Neuronal stem cell (in vitro differentiated cells): Measurements from ENCODE around the gene PROSER2.

Experiments used
- DNase-seq: peaks from one replicate; pipeline ENCODE4 v3.0.0-alpha.2; 2013; ENCODE audit warnings: low spot score
- H2AFZ ChIP-seq: one replicate; pipeline ENCODE4 v1.6.1; 2013; ENCODE audit warnings: mild to moderate bottlenecking, low read length, inconsistent platforms
- H2AK5ac ChIP-seq: 2 replicates; pipeline ENCODE4 v1.6.1; 2013; ENCODE audit warnings: low read depth, mild to moderate bottlenecking, inconsistent platforms, low read length, moderate library complexity, mixed read lengths
- H2BK120ac ChIP-seq: 2 replicates; pipeline ENCODE4 v1.6.1; 2013; ENCODE audit warnings: low read depth, mild to moderate bottlenecking, inconsistent platforms, low read length, moderate library complexity, mixed read lengths
- H2BK12ac ChIP-seq: one replicate; pipeline ENCODE4 v1.6.1; 2013; ENCODE audit warnings: low read length, inconsistent platforms
- H2BK15ac ChIP-seq: 2 replicates; pipeline ENCODE4 v1.6.1; 2013; ENCODE audit warnings: mild to moderate bottlenecking, low read length, inconsistent platforms, mixed read lengths
- H2BK5ac ChIP-seq: one replicate; pipeline ENCODE4 v1.6.1; 2013; ENCODE audit warnings: inconsistent platforms, mild to moderate bottlenecking, low read length, moderate library complexity
- H3K14ac ChIP-seq: one replicate; pipeline ENCODE4 v1.6.1; 2013; ENCODE audit warnings: low read length, inconsistent platforms
- H3K18ac ChIP-seq: 2 replicates; pipeline ENCODE4 v1.6.1; 2013; ENCODE audit warnings: low read length, inconsistent platforms
- H3K23ac ChIP-seq: 2 replicates; pipeline ENCODE4 v1.6.1; 2013; ENCODE audit warnings: low read depth, mild to moderate bottlenecking, mixed read lengths, low read length, inconsistent platforms; ENCODE audit not compliant: poor library complexity
- H3K27ac ChIP-seq: replicated peaks from 3 replicates; pipeline ENCODE4 v1.5.1; 2013; ENCODE audit warnings: low read length, inconsistent platforms
- H3K27me3 ChIP-seq, 3 experiments: 2 replicates each; pipeline ENCODE4 v1.6.1; 2013; ENCODE audit warnings: low read length in 3 of 3, mild to moderate bottlenecking in 2 of 3, inconsistent platforms in 1 of 3, low read depth in 1 of 3, mixed read lengths in 1 of 3, moderate library complexity in 1 of 3; ENCODE audit not compliant: control insufficient read depth in 3 of 3, insufficient read depth in 3 of 3
- H3K36me3 ChIP-seq, 2 donors: replicated peaks in 1 of 2; 2 replicates each; pipeline ENCODE4 v1.6.1; 2013; ENCODE audit warnings: low read length in 2 of 2; ENCODE audit not compliant: control insufficient read depth in 2 of 2, insufficient read depth in 2 of 2
- H3K4ac ChIP-seq: 2 replicates; pipeline ENCODE4 v1.6.1; 2013; ENCODE audit warnings: inconsistent platforms, mild to moderate bottlenecking, low read length, moderate library complexity
- H3K4me1 ChIP-seq, 2 donors: 1 replicate in 1 of 2; 2 replicates in 1 of 2; pipeline ENCODE4 v1.6.1; 2013; ENCODE audit warnings: low read length in 2 of 2, low read depth in 1 of 2; ENCODE audit not compliant: control insufficient read depth in 2 of 2, insufficient read depth in 1 of 2
- H3K4me2 ChIP-seq: one replicate; pipeline ENCODE4 v1.6.1; 2013; ENCODE audit warnings: mild to moderate bottlenecking, low read length, inconsistent platforms; ENCODE audit not compliant: insufficient read depth, poor library complexity, severe bottlenecking
- H3K4me3 ChIP-seq, 2 donors: 2 replicates each; pipeline ENCODE4 v1.5.1; 2013; ENCODE audit warnings: low read length in 2 of 2, mild to moderate bottlenecking in 2 of 2, inconsistent platforms in 1 of 2, moderate library complexity in 1 of 2
- H3K79me1 ChIP-seq: one replicate; pipeline ENCODE4 v1.6.1; 2013; ENCODE audit warnings: low read depth, mild to moderate bottlenecking, inconsistent platforms, low read length, moderate library complexity
- H3K9ac ChIP-seq: one replicate; pipeline ENCODE4 v1.6.1; 2013; ENCODE audit warnings: mild to moderate bottlenecking, low read depth, low read length, inconsistent platforms; ENCODE audit not compliant: poor library complexity
- H3K9me3 ChIP-seq, 2 donors: replicated peaks in 1 of 2; 2 replicates each; pipeline versions ENCODE3 to v1.6.1; 2013; ENCODE audit warnings: low read length in 2 of 2, mild to moderate bottlenecking in 2 of 2, inconsistent platforms in 1 of 2, low read depth in 1 of 2, mixed read lengths in 1 of 2, moderate library complexity in 1 of 2; ENCODE audit not compliant: control insufficient read depth in 2 of 2, insufficient read depth in 1 of 2
- H4K8ac ChIP-seq: one replicate; pipeline ENCODE4 v1.6.1; 2013; ENCODE audit warnings: low read depth, mild to moderate bottlenecking, inconsistent platforms, low read length, moderate library complexity
- H4K91ac ChIP-seq: one replicate; pipeline ENCODE4 v1.6.1; 2013; ENCODE audit warnings: low read length, low read depth, mild to moderate bottlenecking, inconsistent platforms; ENCODE audit not compliant: poor library complexity
- WGBS, 2 donors: extraction: QIAGEN DNeasy Blood & Tissue Kit; methylation state at CpG; one replicate each; pipeline ENCODE4 v1.1.7; 2013; ENCODE audit warnings: missing lambda C conversion rate in 2 of 2, mixed read lengths in 1 of 2; ENCODE audit not compliant: insufficient read length in 2 of 2, insufficient replicate concordance in 1 of 2; ENCODE audit errors: extremely low coverage in 2 of 2; 5-methylcytosine and 5-hydroxymethylcytosine counted together

Gene PROSER2

GRCh38 chr10:11906714-11907113, 83.6 kb downstream of the PROSER2 start:
- no peak overlapping the region for H2BK5ac ChIP-seq
- H2AFZ ChIP-seq, result no peak overlapping the region
- H3K4me3 ChIP-seq, result no peak overlapping the region
- H3K23ac ChIP-seq, result no peak overlapping the region
- no peak overlapping the region for H2BK12ac ChIP-seq
- DNase-seq, result no peak
- no peak overlapping the region for H3K4ac ChIP-seq
- no peaks in the 10 kb centered on the region for H3K79me1 ChIP-seq
- no peak overlapping the region for H4K8ac ChIP-seq
- no peak overlapping the region for H3K14ac ChIP-seq
- H3K9me3 ChIP-seq, result peaks cover 0 to 2% of the 10 kb centered on the region in 2 donors
- no peak overlapping the region for H4K91ac ChIP-seq
- no peak overlapping the region for H2AK5ac ChIP-seq
- no CpG with 5 or more reads among the region's 8 CpGs for whole genome bisulfite sequencing, 2 donors
- no peaks in the 10 kb centered on the region for H3K27me3 ChIP-seq
- H2BK15ac ChIP-seq, result no peak overlapping the region
- no peak overlapping the region for H3K4me2 ChIP-seq
- no peak overlapping the region for H3K27ac ChIP-seq
- H3K18ac ChIP-seq, result no peak overlapping the region
- H3K36me3 ChIP-seq, result no peaks in the 10 kb centered on the region
- peaks cover 4 to 6% of the 10 kb centered on the region in 2 donors for H3K4me1 ChIP-seq
- H3K9ac ChIP-seq, result no peak overlapping the region
- H2BK120ac ChIP-seq, result no peak overlapping the region

DNA sequence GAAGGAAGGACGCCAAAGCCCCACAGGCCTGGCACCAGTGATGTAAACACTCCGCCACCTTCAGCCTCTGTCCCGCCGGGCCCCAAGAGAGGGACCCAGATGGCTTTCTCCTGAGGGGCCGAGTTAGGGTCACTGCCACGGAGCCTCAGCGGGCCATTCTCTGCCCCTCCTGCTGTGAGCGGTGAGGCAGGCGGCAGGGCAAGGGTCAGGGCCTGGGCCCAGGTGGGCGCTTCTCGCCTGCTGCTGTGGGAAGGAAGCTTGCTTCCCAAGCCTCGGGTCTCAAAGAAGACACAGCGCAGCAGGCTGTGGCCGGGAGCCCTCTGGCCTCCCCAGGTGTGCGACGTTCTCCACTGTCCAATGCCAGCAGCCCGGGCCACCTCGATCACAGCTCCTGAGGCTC, 84.8 kb downstream of the PROSER2 start:
- H4K8ac ChIP-seq, result no peak overlapping the region
- no peaks in the 10 kb centered on the region for H3K79me1 ChIP-seq
- no peak overlapping the region for H3K9ac ChIP-seq
- peak overlapping the region; percentile 87 for H3K18ac ChIP-seq
- no peak for DNase-seq
- no peaks in the 10 kb centered on the region for H3K27me3 ChIP-seq
- H3K4me2 ChIP-seq, result no peak overlapping the region
- H3K4me3 ChIP-seq, result no peak overlapping the region
- no peak overlapping the region for H2BK120ac ChIP-seq
- H4K91ac ChIP-seq, result no peak overlapping the region
- WGBS, 2 donors, result no CpG with 5 or more reads among the region's 18 CpGs
- no peak overlapping the region for H2BK12ac ChIP-seq
- peak overlapping the region; percentile 94 for H2AK5ac ChIP-seq
- H2BK5ac ChIP-seq, result no peak overlapping the region
- H3K4ac ChIP-seq, result peak overlapping the region; percentile 29
- no peak overlapping the region for H3K27ac ChIP-seq
- H3K9me3 ChIP-seq, result peaks cover 0 to 2% of the 10 kb centered on the region in 2 donors
- H3K36me3 ChIP-seq, result no peaks in the 10 kb centered on the region
- peak overlapping the region; percentile 45 for H2AFZ ChIP-seq
- H2BK15ac ChIP-seq, result peak overlapping the region; percentile 38
- H3K23ac ChIP-seq, result no peak overlapping the region
- peaks cover 4 to 6% of the 10 kb centered on the region in 2 donors for H3K4me1 ChIP-seq
- H3K14ac ChIP-seq, result no peak overlapping the region

GRCh38 chr10:11908536-11908935, 85.4 kb downstream of the PROSER2 start:
- WGBS, 2 donors, result no CpG with 5 or more reads among the region's 10 CpGs
- Histone ChIP-seq H3K9me3 (peaks cover 0 to 2% of the 10 kb centered on the region in 2 donors), H3K4me3 (no peak overlapping the region), H3K14ac (peak overlapping the region; percentile 79), H2AFZ (peak overlapping the region; percentile 45), H2BK12ac (no peak overlapping the region), H3K36me3 (no peaks in the 10 kb centered on the region), H3K23ac (peak overlapping the region; percentile 39), H3K4me1 (peaks cover 6 to 10% of the 10 kb centered on the region in 2 donors), H3K27me3 (no peaks in the 10 kb centered on the region), H2BK5ac (peak overlapping the region; percentile 60), H4K91ac (no peak overlapping the region), H2BK15ac (peak overlapping the region; percentile 15), H3K18ac (peak overlapping the region; percentile 87), H3K4ac (no peak overlapping the region), H3K9ac (no peak overlapping the region), H3K27ac (no peak overlapping the region), H2BK120ac (no peak overlapping the region), H3K4me2 (no peak overlapping the region), H3K79me1 (no peaks in the 10 kb centered on the region), H2AK5ac (peak overlapping the region; percentile 96), H4K8ac (peak overlapping the region; percentile 0)
- DNase-seq, result no peak

DNA sequence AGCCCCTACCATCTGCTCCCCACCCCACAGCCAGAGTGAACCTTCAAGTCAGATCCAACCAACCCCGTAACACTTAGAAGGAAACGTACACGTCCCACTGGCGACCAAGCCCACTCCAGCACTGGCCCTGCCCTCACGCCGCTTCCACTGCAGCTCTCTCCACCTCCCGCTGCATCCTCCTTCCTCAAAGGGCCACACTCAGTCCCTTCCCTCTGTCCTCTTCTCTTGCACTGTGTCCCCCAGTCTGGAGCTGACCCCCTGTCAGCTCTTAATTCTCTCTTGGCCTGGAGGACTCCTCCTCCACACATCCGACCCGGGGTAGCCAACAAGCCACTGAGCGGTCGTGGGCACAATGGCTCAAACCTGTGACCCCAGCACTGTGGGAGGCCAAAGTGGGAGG, 85.8 kb downstream of the PROSER2 start:
- no peak overlapping the region for H4K91ac ChIP-seq
- no CpG with 5 or more reads among the region's 11 CpGs for WGBS, 2 donors

More for the DNA sequence above, 85.8 kb downstream of the PROSER2 start:
- peak overlapping the region; percentile 0 for H4K8ac ChIP-seq
- peak overlapping the region; percentile 96 for H2AK5ac ChIP-seq
- H3K23ac ChIP-seq, result peak overlapping the region; percentile 39
- no peak overlapping the region for H3K4ac ChIP-seq
- no peak overlapping the region for H3K4me2 ChIP-seq
- peak overlapping the region; percentile 87 for H3K18ac ChIP-seq
- H3K4me3 ChIP-seq, result no peak overlapping the region
- no peaks in the 10 kb centered on the region for H3K79me1 ChIP-seq
- H2AFZ ChIP-seq, result no peak overlapping the region
- H3K9ac ChIP-seq, result no peak overlapping the region
- H2BK15ac ChIP-seq, result peak overlapping the region; percentile 15
- H3K9me3 ChIP-seq, result peaks cover 0 to 2% of the 10 kb centered on the region in 2 donors
- no peak overlapping the region for H2BK120ac ChIP-seq
- H2BK12ac ChIP-seq, result no peak overlapping the region
- peak overlapping the region; percentile 60 for H2BK5ac ChIP-seq
- H3K14ac ChIP-seq, result peak overlapping the region; percentile 79
- no peak for DNase-seq
- H3K4me1 ChIP-seq, result peaks cover 6 to 10% of the 10 kb centered on the region in 2 donors
- no peaks in the 10 kb centered on the region for H3K36me3 ChIP-seq
- H3K27me3 ChIP-seq, result no peaks in the 10 kb centered on the region
- no peak overlapping the region for H3K27ac ChIP-seq
